Inflammatory macrophage (primary cell): ENCODE measurements around the gene PRR11.
A peak's percentile ranks its signal among the peaks of the same experiment; 100 is the strongest.
"Not testable (repeated sequence)": the region's sequence is repeated elsewhere in the genome, so short reads cannot be mapped to it uniquely, and the experiment has no call there.

Source experiments
- DNase-seq, 2 donors: peaks; one replicate each; pipeline ENCODE4 v3.0.0-alpha.2; 2020 to 2022
- total RNA-seq, 18 experiments: gene quantifications; one replicate each; lab custom pipeline; 2026; ENCODE audit warnings: mixed read lengths in 6 of 18, inconsistent platforms in 2 of 18; lab: John Stamatoyannopoulos, UW

Gene PRR11
- total RNA-seq, result 10.2 to 47.8 (median 32.5) reads per million in 18 experiments

DNA sequence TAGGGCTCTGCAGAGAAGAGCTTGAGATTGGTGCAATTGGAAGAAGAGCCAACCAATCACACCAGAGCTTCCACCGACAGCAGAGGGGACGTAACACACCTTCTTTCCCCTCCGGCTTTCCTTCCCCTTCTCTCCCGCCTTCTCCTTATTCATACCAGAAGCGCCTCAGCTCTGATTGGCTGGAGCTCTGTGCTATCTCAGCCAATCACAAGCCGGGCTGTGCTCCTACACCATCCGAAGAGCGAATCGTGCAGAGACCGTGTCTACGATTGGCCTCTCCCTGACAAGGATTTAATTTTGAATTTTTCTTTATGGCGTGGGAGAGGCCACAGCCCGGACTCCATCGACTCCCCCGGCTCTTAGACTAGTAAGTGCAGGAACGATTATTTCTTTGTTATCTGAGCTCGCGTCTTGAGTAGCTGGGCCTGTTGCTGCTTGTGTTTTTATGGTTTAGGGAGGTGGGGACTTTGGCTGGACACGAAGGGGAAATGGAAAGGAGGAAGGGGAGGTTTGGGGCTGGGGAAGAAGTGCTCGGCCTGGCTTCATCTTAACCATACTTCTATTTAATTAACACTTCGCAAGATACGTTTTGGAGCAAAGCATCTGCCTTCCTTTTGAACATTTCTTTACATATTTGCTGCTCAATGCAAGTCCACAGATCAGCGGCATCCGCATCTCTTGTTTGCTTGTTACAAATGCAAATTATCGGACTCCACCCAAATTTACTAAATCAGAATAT, at the start of gene PRR11:
Gene PRR11, plus strand, starts transcription at position 308 of the 739 bp plus-strand sequence. CDS start 14,007 bp downstream, outside the sequence.
- DNase-seq, result no peak

- DNase-seq, result peak; percentile 11 to 37
Measured at GRCh38 chr17:59105852-59106462, 49.6 kb upstream of the PRR11 start.

DNA sequence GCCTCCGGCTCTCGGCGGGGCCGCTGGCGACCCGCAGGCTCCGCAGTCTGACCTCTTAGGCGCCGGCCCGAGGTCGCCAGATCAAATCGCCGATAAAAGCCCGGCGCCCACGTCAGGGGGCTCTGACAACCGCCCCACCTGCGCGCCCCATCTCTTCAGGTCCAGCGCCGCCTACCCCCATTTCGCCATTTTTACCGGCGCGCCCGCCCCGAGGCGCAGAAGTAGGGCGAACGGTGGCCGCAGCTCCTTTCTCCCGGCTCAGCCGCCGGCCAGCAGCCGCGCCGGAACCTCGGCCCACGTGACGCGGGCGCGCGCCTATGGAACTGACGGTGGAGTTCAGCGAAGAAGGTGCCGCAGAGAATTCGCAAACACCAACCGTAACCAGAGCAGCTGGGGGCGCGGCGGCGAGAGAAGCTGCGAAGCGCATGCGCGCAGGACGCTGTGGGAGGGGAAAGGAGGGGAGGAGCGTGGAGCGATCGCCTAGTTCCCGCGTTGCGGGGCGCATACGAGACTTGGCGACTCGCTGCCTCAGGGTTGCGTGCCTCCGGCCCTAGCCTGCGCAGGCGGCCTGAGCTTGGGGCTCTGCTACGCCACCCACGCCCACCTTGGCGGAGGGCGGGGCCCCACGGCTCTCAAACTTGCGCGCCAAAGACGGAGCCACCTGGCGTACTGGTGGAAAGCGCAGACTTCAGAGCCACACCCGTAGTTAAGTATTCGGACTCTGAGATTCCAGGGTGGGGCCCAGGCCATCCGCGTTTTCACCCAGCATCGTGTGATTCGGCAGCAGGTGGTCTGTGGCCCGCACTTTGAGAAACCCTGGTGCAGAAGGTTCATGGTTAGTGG, 48.9 kb upstream of the PRR11 start, which contains the start of gene TRIM37:
Gene TRIM37, minus strand, starts transcription at position 418 of the 843 bp plus-strand sequence. CDS start 419 bp downstream, outside the sequence.
- peak; percentile 100 for DNase-seq

GRCh38 chr17:59107306-59107670, 48.3 kb upstream of the PRR11 start:
- peak in 1 of 2 donors; percentile 22 for DNase-seq

DNA sequence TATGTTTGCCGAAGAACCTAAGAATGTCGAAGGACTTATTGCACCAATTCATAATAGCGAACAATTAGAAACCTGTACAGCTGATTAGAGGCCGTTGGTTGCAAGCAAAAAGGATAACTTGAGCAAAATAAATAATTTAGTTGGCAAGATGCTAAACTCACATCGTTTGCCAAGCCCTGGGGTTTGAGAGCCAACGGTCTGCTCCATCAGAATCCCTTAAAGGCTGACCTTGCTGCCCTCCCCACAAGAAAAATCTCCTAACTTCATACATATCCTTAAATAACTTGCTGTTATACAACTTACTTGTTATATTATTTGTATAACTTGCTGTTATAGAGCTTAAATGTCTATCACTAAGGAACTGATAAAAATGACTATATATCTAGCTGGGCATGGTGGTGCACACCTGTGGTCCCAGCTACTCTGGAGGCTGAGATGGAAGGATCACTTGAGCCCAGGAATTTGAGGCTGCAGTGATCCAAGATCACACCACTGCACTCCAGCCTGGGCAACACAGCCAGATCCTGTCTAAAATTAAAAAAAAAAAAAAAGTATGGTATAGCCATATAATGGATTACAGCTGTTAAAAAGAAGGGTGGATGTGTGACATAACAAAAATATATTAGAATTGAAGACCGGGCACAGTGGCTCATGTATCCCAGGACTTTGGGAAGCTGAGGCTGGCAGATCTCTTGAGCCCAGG, 47.0 kb upstream of the PRR11 start:
- no peak for DNase-seq

DNA sequence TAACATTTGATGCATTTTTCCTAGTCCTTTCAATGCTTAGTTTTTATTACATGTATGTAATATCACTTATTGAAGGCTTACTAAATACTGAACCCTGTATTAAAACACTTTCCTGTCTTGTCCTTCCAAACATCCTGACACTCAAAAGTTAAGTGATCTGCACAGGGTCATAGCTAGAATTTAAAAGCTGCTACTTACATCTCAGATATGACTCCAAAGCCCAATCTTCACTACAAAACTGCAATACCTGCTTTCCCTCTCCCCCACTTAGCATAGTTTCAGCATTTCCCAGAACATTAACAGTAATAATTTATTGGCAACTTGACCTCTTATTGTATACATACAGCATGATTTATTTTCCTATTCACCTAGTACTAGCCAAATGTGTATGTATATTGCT, 44.6 kb upstream of the PRR11 start:
- no peak for DNase-seq

GRCh38 chr17:59111539-59111938, 44.0 kb upstream of the PRR11 start:
- DNase-seq, result no peak

DNA sequence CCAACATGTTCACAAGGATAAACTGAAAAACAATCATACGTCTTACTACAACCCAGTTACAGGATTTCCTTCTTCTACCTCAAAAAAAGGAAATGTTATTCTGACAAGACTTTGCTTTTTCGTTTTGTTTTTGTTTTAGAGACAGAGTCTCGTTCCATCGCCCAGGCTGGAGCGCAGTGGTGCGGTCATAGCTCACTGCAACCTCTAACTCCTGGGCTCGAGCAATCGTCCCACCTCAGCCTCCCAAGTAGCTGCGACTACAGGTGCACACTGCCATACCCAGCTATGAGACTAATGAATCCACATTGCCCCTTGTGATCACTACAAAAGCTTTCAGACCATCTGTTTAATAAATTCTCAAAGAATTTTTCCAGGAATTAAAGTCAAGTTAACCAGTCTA, 40.1 kb upstream of the PRR11 start:
- DNase-seq, result no peak

DNA sequence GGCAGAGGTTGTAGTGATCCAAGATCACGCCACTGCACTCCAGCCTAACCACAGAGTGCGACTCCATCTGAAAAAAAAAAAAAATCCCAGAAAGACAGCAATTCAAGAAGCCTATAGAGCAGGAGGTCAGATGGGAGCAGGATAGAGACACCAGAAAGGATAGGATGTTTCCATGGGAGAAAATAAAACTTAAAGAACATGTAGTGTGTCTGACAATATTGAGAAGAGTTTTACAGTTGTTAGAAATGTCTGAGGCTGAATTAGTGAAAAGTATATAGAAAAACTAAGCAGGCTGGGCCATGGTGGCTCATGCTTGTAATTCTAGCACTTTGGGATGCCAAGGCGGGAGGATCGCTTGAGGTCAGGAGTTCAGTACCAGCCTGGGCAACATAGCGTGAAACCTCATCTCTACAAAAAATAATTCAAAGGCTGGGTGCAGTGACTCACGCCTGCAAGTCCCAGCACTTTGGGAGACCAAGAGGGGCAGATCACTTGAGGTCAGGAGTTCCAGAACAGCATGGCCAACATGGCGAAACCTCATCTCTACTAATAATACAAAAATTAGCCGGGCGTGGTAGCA, 33.6 kb upstream of the PRR11 start:
- DNase-seq, result no peak

- DNase-seq, result no peak
Measured at GRCh38 chr17:59124665-59125064, 30.9 kb upstream of the PRR11 start.

DNA sequence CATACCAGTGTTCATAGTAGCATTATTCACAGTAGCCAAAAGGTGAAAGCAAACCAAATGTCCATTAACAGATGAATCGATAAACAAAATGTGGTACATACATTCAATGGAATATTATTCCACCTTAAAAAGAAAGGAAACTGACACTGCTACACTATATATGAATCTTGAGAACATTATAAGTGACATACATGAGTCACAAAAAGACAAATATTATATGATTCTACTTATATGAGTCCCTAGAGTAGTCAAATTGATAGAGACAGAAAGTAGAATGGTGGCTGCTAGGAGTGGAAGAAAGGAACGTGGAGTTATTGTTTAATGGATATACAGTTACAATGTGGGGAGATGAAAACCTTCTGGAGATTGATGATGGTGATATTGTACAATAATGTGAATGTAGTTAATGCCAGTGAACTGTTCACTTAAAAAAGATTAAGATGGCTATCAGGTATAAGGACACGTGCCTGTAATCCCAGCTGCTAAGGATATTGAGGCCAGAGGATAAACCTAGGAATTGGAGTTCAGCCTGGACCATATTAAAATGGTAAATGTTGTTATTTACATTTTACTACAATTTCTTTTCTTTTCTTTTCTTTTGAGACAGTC, 28.6 kb upstream of the PRR11 start:
- no peak for DNase-seq

GRCh38 chr17:59129814-59130213, 25.7 kb upstream of the PRR11 start:
- DNase-seq, result no peak

GRCh38 chr17:59131131-59131530, 24.4 kb upstream of the PRR11 start:
- no peak for DNase-seq

DNA sequence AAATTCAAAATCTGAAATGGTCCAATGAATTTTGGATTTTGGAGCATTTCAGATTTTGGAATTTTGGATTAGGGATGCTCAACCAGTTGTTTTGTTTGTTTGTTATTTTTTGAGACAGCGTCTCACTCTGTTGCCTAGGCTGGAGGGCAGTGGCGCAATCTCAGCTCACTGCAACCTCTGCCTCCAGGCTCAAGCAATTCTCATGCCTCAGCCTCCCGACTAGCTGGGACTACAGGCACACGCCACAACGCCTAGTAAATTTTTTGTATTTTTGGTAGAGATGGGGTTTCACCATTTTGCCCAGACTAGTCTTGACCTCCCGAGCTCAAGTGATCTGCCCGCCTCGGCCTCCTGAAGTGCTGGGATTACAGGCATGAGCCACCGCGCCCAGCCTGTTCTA, 17.2 kb upstream of the PRR11 start:
- not testable (repeated sequence) for DNase-seq

DNA sequence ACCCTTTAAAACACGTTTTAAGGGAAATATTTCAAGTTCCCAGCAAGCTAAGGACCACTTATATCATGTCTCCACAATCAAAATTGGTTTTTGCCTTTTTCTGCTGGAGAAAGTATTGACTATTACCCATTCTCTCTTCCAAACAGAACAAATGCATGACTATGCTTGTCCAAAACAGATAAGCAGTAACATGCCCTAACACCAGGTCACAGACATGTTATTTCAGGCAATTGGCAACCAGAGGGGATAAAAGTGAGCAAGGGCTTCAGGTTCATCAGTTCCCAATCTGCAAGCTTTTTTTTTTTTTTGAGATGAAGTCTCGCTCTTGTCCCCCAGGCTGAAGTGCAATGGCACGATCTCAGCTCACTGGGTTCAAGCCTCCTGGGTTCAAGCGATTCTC, 15.6 kb upstream of the PRR11 start:
- DNase-seq, result no peak

DNA sequence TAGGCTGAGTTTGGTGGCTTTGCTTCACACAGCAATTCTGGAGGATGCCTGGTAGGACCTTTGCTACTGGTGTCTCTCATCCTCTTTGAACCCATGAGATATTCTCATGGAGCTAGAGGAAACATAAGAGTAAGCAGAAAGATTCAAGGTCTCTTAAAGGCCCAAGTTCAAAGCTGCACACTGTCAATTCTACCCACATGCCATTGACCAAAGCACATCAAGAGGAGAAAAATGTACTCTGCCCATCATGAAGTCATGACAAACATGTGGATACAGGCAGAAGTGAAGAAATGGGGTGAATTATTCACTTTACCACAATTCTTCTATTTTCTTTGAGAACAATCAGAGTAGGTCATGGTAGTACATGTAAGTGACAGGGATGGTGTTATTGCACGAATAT, 13.7 kb upstream of the PRR11 start:
- no peak for DNase-seq

GRCh38 chr17:59145571-59146096, 9.9 kb upstream of the PRR11 start:
- DNase-seq, result no peak

- no peak for DNase-seq
Measured at GRCh38 chr17:59149051-59149450, 6.5 kb upstream of the PRR11 start.

DNA sequence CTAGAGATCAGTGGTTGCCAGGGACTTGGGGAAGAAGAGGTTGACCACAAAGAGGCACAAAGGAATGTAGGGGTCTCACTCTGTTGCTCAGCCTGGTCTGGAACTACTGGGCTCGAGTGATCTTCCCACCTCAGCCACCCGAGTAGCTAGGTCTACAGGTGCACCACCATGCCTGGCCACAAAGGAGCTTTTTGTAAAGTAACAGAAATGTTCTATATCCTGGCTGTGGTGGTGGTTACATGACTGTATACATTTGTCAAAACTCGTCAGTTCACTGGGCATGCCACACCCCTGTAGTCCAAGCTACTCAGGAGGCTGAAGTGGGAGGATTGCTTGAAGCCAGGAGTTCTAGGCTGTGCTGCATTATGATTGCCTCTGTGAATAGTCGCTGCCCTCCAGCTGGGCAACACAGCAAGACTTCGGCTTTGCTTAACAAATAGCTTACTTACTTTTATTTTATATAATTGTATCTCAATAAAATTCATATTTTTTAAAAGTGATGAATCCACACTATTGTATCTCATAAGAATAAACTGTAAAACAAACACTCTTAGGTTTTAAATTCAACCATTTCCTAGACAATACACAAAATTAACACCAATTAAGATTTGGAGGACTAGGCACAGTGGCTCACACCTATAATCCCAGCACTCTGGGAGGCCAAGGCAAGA, 5.6 kb upstream of the PRR11 start:
- no peak for DNase-seq

GRCh38 chr17:59151006-59151405, 4.5 kb upstream of the PRR11 start:
- no peak for DNase-seq

GRCh38 chr17:59151591-59151990, 4.0 kb upstream of the PRR11 start:
- DNase-seq, result no peak
